Activated T-helper 9 cell treated with anti-CD3 and anti-CD28 coated beads, Interleukin-2, amount 50 U/mL, for 16 hours (primary cell): ENCODE data around the gene INPP5A.
"Not testable (repeated sequence)": the region's sequence is repeated elsewhere in the genome, so short reads cannot be mapped to it uniquely, and the experiment has no call there.

Source experiments
- DNase-seq: peaks from one replicate; pipeline ENCODE4 v3.0.0-alpha.2; 2020; ENCODE audit warnings: low read depth

The INPP5A gene

GRCh38 chr10:132537684-132538001 is at the start of gene INPP5A:
Gene INPP5A, plus strand, starts transcription at chr10:132537787. Its CDS starts 310 bp downstream, at chr10:132538097.
- DNase-seq: no peak

- no peak for DNase-seq
Measured at GRCh38 chr10:132488231-132488821, 49.3 kb upstream of the INPP5A start.

GRCh38 chr10:132489053-132489703 is 48.4 kb upstream of the INPP5A start:
- no peak for DNase-seq

- DNase-seq: no peak
Measured at GRCh38 chr10:132489704-132490534, 47.7 kb upstream of the INPP5A start.

- DNase-seq: not testable (repeated sequence)
Measured at GRCh38 chr10:132491534-132491933, 46.1 kb upstream of the INPP5A start.

- DNase-seq: no peak
Measured at GRCh38 chr10:132492323-132493025, 45.1 kb upstream of the INPP5A start.

GRCh38 chr10:132493246-132493755 is 44.3 kb upstream of the INPP5A start:
- no peak for DNase-seq

GRCh38 chr10:132493756-132494290 is 43.8 kb upstream of the INPP5A start:
- no peak for DNase-seq

GRCh38 chr10:132494866-132495630 is 42.5 kb upstream of the INPP5A start:
- no peak for DNase-seq

GRCh38 chr10:132496360-132497062 is 41.1 kb upstream of the INPP5A start:
- DNase-seq: no peak

- no peak for DNase-seq
Measured at GRCh38 chr10:132497063-132497680, 40.4 kb upstream of the INPP5A start.

- no peak for DNase-seq
Measured at GRCh38 chr10:132497861-132498561, 39.6 kb upstream of the INPP5A start.

- DNase-seq: no peak
Measured at GRCh38 chr10:132498562-132499366, 38.8 kb upstream of the INPP5A start.

- no peak for DNase-seq
Measured at GRCh38 chr10:132499367-132499685, 38.3 kb upstream of the INPP5A start.

- DNase-seq: no peak
Measured at GRCh38 chr10:132500781-132501415, 36.7 kb upstream of the INPP5A start.

GRCh38 chr10:132502544-132503300 is 34.9 kb upstream of the INPP5A start:
- no peak for DNase-seq

GRCh38 chr10:132503581-132504421 is 33.8 kb upstream of the INPP5A start:
- no peak for DNase-seq
